ENCODE measurements around the gene SFMBT2.

The SFMBT2 gene

DNA sequence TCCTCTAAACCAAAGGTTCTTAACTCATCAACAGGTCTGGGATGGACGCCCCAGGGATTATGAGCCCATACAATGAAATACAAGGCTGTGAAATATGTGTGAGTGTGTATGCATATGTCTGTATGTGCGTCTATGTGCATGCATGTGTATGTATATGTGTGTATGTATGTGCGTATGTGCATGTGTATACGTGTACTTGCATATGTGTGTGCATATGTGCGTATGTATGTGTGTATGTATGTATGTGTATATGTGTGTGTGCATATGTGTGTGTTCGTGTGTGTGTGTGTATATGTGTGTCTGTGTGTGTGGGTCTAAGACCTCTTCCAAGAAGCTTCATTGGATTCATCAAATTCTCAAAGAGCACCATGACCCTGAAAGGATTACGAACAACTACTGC, 112.3 kb downstream of the SFMBT2 start:
- DNase-seq (ENCODE audit: low read depth): no peak

DNA sequence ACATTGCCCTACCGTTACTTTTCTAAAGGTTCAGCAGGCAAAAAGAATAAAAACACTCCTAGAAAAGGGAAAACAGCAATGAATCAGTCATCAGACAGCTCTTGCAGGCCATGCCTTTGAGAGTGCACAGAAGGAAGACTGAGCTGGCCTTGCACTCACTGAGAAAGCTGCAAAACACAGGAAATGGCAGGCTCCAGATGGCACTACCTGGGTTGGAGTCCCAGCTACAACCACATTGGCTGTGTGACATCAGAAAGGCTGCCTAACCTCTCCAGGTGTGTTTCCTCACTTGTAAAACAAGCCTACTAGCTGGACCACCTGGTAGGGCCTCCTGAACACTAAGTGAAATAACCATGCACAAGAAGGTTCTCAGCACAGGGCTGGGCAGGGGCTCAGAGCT, 113.7 kb downstream of the SFMBT2 start:
- no peak for DNase-seq (ENCODE audit: low read depth)

DNA sequence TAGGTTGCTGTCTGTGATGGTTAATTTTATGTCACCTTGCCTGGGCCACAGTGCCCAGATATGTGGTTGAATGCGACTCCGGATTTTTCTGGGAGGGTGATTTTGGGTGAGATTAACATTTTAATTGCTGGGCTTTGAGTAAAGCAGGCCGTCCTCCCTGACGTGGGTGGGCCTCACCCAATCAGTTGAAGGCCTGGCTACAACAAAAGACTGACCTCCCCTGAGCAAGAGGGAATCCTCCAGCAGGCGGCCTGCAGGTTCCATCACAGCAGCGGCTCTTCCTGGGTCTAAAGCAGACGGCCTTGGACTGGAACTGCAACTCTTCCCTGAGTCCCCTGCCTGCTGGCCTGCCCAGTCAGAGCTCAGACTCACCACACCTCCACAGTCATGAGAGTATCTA, 114.2 kb downstream of the SFMBT2 start:
- no peak for DNase-seq (ENCODE audit: low read depth)

DNA sequence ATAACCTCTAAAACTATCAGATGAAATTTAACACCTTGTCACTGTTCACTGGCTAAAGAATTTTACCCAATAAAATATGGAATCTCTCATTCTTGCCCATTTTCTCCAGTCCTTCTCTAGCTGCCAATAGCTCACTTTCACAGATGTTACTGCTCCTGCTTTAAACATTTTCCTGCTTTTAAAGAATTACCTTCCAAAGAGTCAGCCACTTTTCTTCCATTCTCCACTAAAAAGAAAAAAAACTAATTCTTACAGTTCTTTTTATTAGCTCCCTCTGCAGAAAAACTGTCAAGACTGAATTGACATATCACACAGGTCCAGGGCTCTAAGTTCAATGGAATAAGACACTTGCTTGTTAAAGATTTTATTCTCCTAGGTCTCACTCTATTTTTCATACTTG, 114.8 kb downstream of the SFMBT2 start:
- no peak for DNase-seq (ENCODE audit: low read depth)

DNA sequence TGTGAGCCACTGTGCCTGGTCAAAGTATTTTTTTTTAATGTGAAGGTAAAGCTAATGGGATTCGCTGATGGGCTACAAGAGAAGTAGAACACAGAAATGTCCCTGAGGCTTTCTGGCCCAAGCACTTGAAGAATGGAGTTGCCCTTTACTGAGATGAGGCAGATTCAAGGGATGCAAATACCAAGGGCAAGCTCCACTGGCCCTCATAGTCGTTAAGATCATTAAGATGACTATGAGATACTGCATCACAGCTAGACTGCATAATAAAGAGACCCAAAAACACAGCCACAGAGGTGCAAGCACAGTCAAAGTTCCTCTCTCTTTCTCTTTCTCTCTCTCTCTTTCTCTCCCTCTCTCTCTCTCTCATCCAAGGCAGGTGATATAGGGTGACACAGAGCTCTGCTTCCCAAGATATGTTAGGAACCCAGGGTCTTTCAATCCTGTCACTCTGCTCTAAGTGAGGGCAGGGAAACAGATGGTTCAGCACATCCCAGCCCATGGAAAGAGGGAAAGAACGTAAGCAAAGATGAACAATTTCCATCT, 117.4 kb downstream of the SFMBT2 start:
- DNase-seq (ENCODE audit: low read depth): no peak

DNA sequence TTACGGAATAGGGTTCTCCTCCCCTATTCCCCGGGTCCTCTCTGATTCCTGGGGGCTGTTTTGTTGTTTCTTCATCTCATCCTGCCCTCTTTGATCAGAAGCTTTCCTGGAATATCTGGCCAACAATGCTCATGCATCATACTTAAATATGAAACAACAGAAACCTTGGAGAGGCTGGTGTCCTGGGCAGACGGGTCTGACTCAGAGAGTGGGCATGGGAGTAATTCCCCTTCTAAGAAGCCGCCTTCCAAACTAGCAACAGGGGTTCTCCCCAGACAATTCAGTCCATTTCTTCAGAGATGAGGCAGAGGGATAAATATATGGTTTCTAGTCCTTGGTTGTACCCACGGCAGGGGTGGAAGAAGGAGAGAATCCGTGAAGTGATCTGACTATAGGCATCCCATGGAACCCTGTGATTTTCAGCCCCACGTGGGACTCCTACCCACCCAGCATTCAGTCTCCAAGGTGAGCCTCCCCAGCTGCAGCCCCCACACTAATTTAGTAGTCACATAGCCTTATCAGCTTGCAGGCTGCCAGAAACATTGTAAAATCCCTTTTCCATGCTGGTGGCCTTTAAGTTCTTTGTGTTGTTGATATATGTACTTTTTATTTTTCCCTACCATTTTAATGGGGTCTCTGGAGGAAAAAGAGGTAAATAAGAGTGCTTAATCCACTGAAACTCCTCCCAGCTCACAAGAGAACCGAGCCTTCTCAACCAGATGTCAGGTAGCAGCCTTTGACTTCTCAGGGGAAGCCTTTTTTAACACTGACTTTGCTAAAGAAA, 119.2 kb downstream of the SFMBT2 start:
- DNase-seq (ENCODE audit: low read depth): no peak

DNA sequence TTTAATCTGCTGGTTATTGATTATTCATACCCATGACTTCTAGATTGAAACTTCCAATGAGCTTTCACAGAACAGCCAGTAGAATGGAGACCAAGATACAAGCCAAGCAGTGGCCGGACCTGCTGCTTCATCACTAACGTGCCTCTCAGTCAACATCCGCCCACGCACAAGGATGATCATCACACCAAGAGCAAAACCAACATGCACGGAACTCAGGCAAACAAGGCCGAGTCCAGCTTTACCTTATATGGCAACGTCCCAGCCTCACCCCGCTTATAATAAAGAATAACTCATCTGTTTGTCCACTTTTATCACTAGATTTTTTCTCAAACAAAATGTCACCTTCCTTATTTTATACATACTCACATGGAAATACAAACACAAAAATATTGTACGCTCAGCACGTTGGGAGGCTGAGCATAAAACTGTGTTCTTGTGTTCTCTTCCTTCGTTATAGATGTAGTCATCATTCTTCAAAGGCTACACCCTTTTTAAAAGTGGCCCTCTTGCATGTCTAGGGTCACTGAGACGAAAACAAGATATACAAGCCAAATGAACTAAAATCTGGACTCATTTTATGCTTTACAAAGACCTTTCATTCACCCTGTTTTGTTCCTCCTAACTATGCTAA, 122.7 kb downstream of the SFMBT2 start:
- no peak for DNase-seq (ENCODE audit: low read depth)

DNA sequence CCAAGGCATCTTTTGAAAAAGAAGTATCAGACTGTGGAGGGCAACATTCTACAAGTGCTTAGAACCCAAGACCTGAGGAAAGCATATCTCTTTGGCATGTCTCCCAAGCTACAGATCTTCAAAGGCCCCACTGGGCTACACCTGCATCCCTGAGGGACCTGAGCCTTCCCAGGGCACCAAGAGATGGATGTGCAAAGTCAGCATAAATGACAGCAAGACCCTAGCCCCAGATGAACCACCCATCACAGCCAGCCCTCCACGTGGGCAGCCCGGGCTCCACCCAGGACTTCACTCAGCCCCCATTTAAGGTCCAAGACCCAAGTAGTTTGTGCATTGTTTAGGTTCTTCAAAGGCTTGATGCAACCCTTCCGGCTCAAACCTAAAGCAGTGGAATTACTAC, 123.5 kb downstream of the SFMBT2 start:
- no peak for DNase-seq (ENCODE audit: low read depth)

DNA sequence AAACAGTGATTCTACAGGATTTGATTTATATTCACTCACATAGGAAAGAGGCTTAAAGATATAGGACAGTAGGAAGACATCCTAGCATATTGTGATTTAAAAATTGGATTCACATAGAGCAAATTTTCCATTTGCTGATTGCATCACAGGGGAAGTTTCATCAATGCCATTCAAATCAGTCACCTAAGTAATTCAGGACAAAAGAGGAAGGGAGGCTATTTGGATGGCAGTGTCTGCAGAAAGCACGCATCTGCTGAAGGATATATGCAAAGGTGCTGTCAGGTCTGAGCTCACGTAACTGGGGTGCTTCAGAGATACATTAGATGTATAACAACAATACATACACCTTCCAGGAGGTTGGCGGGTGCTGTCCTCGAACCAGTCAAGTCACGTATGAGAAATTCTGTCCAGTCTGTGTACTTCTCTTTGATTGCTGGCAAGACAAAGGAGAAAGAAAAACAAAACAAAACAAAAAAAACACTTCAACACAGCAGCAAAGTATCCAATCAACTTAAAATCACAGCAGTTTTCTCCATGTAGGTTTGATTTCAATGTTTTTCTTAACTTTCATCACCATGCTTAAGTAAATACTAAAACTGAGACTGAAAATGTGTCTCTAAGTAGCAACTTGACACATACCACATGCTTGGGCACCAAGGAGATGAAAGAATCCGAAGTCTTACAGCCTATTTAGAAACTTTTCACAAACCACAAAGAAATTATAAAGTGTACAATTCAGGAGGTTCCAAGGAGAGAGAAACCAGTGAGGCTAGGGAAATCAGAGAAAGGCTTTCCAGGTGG, 125.1 kb downstream of the SFMBT2 start:
- no peak for DNase-seq (ENCODE audit: low read depth)

DNA sequence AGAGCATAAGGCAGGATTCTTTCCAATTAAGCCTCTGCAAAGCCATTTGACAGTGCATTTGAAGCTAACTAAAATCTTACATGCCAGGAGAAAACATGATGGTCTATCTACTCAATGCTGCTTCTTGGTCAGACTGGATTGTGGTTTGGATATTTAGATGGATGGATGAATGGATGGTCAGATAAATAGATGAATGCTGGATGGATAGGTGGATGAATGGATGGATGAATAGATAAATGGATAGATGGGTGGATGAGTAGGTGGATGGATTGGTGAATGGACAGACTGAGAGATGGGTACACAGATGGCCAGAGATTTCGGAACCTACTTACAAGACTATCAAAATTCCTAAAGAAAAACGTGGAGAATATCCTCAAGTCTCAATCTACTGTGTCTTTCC, 127.6 kb downstream of the SFMBT2 start:
- no peak for DNase-seq (ENCODE audit: low read depth)

DNA sequence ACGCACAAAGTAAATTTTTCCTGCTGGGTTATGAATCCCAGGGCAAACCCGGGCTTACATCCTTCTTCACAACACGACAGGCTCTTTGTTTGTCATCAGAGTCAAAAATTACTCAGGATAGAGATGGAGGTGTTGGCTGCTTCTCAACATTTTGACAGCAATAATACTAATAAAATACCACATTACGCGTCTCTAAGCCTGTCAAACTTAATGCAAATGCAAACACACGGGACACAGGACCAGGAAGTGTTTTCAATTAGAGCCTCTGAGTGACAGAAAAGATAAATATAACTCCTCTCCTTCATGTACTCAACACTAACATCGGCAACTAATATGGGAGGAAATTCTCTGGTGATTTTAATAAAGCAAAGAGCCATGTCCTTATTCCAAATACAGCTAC, 128.4 kb downstream of the SFMBT2 start:
- DNase-seq (ENCODE audit: low read depth): no peak

DNA sequence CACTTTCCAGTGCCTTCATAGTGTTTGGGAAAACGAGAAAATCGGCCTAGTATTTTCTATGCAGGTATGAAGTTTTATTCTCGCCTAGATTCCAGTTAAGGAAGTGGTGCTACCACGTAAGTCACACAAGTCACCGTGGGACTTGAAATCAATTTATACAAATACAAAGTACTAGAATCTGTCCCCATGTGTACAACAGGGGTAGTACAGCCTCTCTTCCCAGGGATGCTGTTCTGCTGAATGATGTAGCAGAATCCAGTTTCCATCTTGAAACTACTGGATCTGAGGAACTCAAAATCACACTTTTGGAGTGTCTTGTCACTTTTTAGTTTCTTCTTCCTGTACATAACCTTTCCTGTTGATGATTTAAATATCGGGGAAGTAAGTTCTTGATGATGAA, 129.4 kb downstream of the SFMBT2 start:
- DNase-seq (ENCODE audit: low read depth): no peak

DNA sequence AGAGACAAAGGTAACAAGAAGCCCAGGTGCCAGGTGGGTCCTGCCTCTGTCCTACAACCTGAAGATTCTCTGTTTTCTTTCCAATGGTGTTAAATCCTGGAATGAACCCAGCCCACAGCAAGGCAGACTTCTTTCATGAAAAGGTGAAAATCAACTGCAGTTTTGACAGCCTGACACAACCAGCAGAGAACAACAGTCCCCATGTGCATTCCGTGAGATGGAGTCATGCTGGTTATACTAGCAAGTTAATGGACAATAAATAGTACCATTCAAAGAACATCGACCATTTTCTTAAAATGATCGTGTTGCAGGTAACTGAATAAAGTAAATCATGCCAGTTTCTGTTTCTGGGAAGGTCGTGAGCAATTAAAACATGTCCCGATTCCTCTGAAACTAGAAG, 131.5 kb downstream of the SFMBT2 start:
- no peak for DNase-seq (ENCODE audit: low read depth)

DNA sequence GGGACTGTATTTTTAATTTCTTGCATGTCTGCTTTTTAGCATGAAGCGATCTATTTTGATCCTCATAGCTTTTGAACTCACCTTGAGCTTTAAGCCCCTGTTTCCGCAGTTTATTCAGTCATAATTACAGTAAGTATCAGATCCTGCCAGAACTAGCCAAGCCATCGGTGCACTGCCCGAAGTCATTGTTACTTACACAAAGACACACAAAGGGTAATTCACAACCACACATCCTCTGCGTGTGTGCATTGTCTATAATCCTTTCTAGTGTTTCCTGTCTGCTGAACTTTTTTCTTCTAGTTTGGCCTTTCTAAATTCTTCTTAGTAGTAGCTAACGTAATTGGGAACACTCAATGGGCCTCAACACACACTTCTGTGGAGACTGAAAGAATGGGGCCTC, 133.0 kb downstream of the SFMBT2 start:
- DNase-seq (ENCODE audit: low read depth): no peak

DNA sequence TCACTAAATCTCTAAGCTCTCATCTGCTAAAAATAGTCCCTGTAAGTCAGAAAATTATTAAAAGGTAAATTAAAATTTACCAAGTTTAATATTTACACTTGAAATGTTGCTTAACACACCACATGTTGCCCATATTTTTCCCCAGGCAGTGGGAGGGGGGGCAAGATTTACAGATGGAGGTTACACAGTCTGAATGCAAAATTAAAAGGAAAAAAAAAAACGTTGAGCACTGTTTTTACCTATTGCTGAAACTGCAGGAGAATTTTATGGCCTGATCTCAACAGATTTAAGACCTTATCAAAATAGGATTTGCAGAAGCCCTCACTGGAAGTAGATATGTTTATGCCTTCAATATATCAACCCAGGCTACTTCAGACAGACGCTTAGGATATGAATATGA, 133.4 kb downstream of the SFMBT2 start:
- DNase-seq (ENCODE audit: low read depth): no peak

DNA sequence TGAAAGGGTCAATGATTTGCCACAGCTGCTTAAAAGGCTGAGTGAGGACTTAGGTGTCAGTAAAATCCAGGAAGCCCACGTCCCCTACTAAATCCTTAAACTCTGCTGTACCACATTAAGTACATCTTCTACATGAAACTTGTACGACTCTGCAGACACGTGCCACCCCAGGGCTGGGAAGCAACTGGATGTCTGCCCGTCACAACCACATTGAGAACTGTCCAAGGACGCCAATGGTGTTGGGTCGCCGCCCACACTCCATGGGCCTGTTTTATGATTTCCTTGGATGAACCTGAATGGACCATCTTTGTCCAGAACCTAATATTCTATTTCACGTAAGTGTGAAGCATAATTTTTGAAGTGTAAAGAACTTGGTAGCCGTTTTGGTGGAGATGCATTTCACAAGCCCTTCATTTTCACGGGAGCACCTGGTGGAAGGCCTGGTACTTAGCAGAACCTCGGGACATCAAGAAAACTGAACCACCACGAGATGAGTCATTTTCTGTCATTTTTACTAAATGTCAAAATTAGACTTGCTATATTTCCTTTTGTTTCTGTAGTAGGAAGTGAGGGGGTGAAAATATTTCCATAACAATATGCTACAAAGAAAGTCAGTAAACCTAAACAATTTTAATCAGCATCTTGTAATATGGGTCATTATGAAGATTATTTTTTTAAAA, 134.9 kb downstream of the SFMBT2 start:
- DNase-seq (ENCODE audit: low read depth): no peak

DNA sequence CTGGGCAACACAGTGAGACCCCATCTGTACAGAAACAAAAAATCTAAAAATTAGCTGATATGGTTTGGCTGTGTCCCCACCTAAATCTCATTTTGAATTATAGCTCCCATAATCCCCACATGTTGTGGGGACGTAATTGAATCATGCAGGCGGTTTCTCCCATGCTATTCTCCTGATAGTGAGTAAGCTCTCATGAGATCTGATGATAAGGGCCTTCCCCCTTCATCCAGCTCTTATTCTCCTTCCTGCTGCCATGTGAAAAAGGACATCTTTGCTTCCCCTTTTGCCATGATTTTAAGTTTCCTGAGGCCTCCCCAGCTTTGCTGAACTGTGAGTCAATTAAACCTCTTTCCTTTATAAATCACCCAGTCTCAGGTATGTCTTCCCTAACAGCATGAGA, 136.5 kb downstream of the SFMBT2 start:
- DNase-seq (ENCODE audit: low read depth): no peak

DNA sequence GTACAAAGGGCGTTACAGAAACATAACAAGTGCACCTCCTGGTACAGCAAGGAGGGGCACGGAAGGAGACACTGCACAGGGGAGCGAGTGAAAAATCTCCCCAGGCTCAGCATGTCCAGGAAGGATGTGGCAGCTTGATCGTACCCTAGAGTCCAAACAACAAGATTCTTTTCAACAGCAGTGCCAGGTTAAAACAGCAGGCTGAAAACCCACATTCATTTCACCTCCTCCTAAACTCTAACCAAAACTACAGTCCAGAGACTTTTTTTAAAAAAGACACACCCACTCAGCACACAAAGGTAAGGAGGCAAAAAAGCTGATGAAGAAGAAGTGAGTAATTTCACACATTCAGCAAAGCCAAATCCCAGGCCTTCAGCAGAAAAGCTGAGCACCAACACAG, 138.8 kb downstream of the SFMBT2 start:
- DNase-seq (ENCODE audit: low read depth): no peak

DNA sequence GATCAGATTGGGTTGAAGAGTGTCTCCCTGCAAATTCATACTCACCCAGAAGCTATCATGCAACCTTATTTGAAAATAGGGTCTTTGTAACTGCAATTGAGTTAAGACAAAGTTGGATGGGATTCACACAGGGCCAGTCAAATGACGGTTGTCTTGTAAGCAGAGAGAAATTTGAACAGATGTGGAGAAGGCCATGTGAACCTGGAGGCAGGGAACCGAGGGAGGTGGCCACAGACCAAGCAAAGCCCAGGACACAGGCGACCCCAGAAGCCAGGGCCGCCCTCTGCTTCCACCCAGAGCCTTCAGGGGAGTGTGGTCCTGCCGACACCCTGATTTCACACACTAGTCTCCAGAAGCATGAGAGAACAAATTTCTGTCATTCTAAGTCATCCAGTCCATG, 140.8 kb downstream of the SFMBT2 start:
- DNase-seq (ENCODE audit: low read depth): no peak

DNA sequence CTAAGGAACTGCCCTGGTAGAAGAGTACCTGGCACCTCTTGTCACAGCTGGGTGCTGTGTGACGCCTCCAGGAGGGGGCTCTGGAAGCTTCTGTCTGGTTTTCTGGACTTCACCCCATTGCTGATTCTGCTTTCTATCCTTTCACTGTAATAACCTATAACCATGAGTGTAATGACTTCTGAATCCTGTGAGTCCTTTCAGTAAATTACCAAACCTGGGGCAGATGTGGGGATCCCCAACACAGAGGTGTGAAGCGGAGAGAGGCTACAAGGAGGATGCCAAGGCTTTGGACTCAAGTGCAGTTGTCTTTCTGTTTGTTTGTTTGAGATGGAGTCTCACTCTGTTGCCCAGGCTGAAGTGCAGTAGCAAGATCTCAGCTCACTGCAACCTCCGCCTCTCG, 143.7 kb downstream of the SFMBT2 start:
- no peak for DNase-seq (ENCODE audit: low read depth)

DNA sequence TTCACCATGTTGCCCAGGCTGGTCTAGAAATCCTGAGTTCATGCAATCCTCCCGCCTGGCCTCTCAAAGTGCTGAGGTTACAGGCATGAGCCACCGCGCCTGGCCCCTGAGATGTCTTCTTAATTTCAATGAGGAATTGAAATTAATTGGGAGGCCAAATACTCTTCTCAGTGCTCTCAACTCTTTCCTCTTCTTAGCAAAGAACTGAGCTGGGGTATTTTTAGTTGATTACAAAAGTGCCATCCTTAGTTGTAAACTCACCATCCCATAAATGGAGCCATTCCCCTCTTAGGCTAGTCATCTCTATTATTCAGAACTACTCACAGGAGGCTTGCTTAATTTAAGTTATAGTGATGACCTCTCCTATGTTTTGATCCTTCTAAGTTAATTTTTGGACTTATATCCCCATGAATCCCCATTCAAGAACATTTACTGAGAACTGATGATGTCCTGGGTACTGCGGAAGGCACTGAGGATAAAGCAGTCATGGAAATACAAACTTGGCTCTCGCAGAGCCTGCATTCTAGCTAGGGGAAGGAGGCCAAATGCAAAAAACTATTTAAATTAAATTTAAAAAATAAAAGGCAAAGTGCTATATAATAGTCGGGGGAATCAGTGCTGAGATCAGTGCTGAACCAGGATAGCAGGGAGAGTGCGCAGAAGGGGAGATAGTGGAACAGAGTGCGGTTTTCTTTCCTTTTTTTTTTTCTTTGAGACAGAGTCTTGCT, 145.3 kb downstream of the SFMBT2 start:
- no peak for DNase-seq (ENCODE audit: low read depth)

DNA sequence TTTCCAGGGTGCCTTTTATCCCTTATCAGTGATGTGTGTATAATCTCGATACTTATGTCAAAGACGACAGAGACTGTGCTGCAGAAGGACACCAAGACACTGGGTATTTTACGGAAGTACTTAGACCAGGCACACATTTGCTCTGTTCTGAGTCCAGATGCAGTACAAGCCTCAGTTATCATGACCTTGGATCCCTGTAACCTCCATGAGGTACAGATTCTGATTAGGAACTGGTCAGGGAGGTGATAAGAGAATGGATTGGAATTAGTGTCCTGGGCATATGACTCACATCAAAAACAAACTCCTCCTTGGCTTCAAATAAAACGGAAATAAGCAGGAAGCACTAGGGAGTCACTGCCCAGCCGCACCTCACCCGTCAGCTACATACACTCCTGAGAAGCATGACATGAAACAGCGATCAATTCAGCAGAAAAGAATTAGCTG, 146.5 kb downstream of the SFMBT2 start:
- no peak for DNase-seq (ENCODE audit: low read depth)

Measured in stimulated activated CD8-positive, alpha-beta memory T cell treated with anti-CD3 and anti-CD28 coated beads, Interleukin-12 subunit alpha, Interleukin-12 subunit beta, amount 100 ng/mL, for 4 hours (primary cell).